SK-N-MC (cell line): ENCODE data around the gene RPS6KA5.
A peak's percentile ranks its signal among the peaks of the same experiment; 100 is the strongest.

Experiments used
- EZH2 ChIP-seq: fragments of 200-600 bp; sonication (generic); IDR thresholded peaks from one replicate; pipeline ENCODE4 v1.6.1; 2017; ENCODE audit warnings: antibody characterized with exemption
- POLR2AphosphoS5 ChIP-seq: IDR thresholded peaks from 2 replicates; pipeline ENCODE4 v1.6.1; 2012; ENCODE audit warnings: mild to moderate bottlenecking, low read depth, low read length, borderline replicate concordance

- TF ChIP-seq POLR2AphosphoS5, result peak; percentile 69
- no peak for TF ChIP-seq EZH2
Observed at GRCh38 chr14:90827919-90828610, 232.4 kb downstream of the RPS6KA5 start.
